Left ventricle myocardium inferior (tissue), 1 donor: ENCODE measurements around the gene EEF1A2. TPM values are rescaled to one million over a fixed set of nuclear protein-coding genes. Genes with fewer than 3 reads are reported as not detected.
A peak's percentile ranks its signal among the peaks of the same experiment; 100 is the strongest.

Source experiments
- DNase-seq: peaks from one replicate; pipeline ENCODE4 v3.0.0-alpha.2; 2020
- H3K27ac ChIP-seq: fragments of 200-600 bp; replicated peaks from 2 replicates; pipeline ENCODE4 v1.8.0; 2021
- H3K27me3 ChIP-seq: fragments of 200-600 bp; 2 replicates; pipeline ENCODE4 v1.8.0; 2021; ENCODE audit warnings: low read depth
- H3K36me3 ChIP-seq: fragments of 200-600 bp; 2 replicates; pipeline ENCODE4 v1.8.0; 2021
- H3K4me1 ChIP-seq: fragments of 200-600 bp; 2 replicates; pipeline ENCODE4 v1.8.0; 2021
- H3K4me3 ChIP-seq: fragments of 200-600 bp; 2 replicates; pipeline ENCODE4 v1.8.0; 2021; ENCODE audit warnings: mild to moderate bottlenecking, moderate library complexity
- H3K9me3 ChIP-seq: fragments of 200-600 bp; replicated peaks from 2 replicates; pipeline ENCODE4 v1.8.0; 2021
- CTCF ChIP-seq: fragments of 200-600 bp; IDR thresholded peaks from 2 replicates; pipeline ENCODE4 v1.8.0; 2021; ENCODE audit warnings: antibody characterized with exemption, mild to moderate bottlenecking, borderline replicate concordance
- intact Hi-C: fragments of 100-400 bp; cut with micrococcal nuclease; formaldehyde crosslinking; loops from one replicate; pipeline ENCODE4 v1.11.0; 2022
- total RNA-seq: library from RNA; stranded (reverse); fragmentation: NEBNext Ultra II Directional; extraction: Animal tissue kit (Norgen Biotek cat#: 25700); gene quantifications from one replicate; pipeline ENCODE4 v1.2.1, GENCODE V29; 2021
- donor health status: DM: no; HTN: yes; CAD: no; lungs with severe emphysema.

EEF1A2 gene
- total RNA-seq, 1 donor from 2014 or later, result 1,286 TPM

- intact Hi-C loops, result no loop called here
- Histone ChIP-seq H3K27me3 (peaks cover 66% of the 10 kb centered on the region), H3K9me3 (no peaks in the 10 kb centered on the region), H3K4me3 (no peak overlapping the region), H3K4me1 (peaks cover 49% of the 10 kb centered on the region), H3K36me3 (peaks cover 51% of the 10 kb centered on the region), H3K27ac (no peak overlapping the region)
- TF ChIP-seq CTCF, result no peak
- peak; percentile 10 for DNase-seq
Measured at GRCh38 chr20:63494084-63494419, 4.8 kb downstream of the EEF1A2 start.

- Histone ChIP-seq H3K4me3 (no peak overlapping the region), H3K36me3 (peaks cover 56% of the 10 kb centered on the region), H3K9me3 (no peaks in the 10 kb centered on the region), H3K27ac (no peak overlapping the region), H3K4me1 (peaks cover 52% of the 10 kb centered on the region), H3K27me3 (peaks cover 66% of the 10 kb centered on the region)
- TF ChIP-seq CTCF, result no peak
- intact Hi-C loops, result no loop called here
- no peak for DNase-seq
Measured at GRCh38 chr20:63493563-63494020, 5.3 kb downstream of the EEF1A2 start.

- intact Hi-C loops, result no loop called here
- TF ChIP-seq CTCF, result no peak
- H3K27me3 ChIP-seq, result peaks cover 65% of the 10 kb centered on the region
Measured at GRCh38 chr20:63492982-63493381, 5.9 kb downstream of the EEF1A2 start.

GRCh38 chr20:63492518-63492917 lies 6.4 kb downstream of the EEF1A2 start:
- H3K9me3 ChIP-seq, result no peaks in the 10 kb centered on the region
- TF ChIP-seq CTCF, result no peak
- no peak for DNase-seq
- peaks cover 60% of the 10 kb centered on the region for H3K36me3 ChIP-seq
- no peak overlapping the region for H3K4me3 ChIP-seq
- H3K27me3 ChIP-seq, result peaks cover 65% of the 10 kb centered on the region
- intact Hi-C loops, result no loop called here
- peaks cover 47% of the 10 kb centered on the region for H3K4me1 ChIP-seq
- no peak overlapping the region for H3K27ac ChIP-seq

More at GRCh38 chr20:63492982-63493381, 5.9 kb downstream of the EEF1A2 start:
- H3K4me3 ChIP-seq, result no peak overlapping the region
- no peak overlapping the region for H3K27ac ChIP-seq
- H3K9me3 ChIP-seq, result no peaks in the 10 kb centered on the region
- H3K4me1 ChIP-seq, result peaks cover 51% of the 10 kb centered on the region
- H3K36me3 ChIP-seq, result peaks cover 56% of the 10 kb centered on the region
- no peak for DNase-seq

GRCh38 chr20:63491635-63492230 lies 7.2 kb downstream of the EEF1A2 start:
- Histone ChIP-seq H3K27me3 (peaks cover 62% of the 10 kb centered on the region), H3K36me3 (peaks cover 61% of the 10 kb centered on the region), H3K27ac (no peak overlapping the region), H3K9me3 (no peaks in the 10 kb centered on the region), H3K4me1 (peaks cover 45% of the 10 kb centered on the region), H3K4me3 (no peak overlapping the region)
- no peak for DNase-seq
- intact Hi-C loops, result no loop called here
- no peak for TF ChIP-seq CTCF
